ENCODE measurements around the gene GDF15. TPM values are rescaled to one million over a fixed set of nuclear protein-coding genes. Genes with fewer than 3 reads are reported as not detected.
"Not testable (repeated sequence)": the region's sequence is repeated elsewhere in the genome, so short reads cannot be mapped to it uniquely, and the experiment has no call there.

Gene GDF15
- total and polyA plus RNA-seq, 2 experiments from 2014 or later: 27.7 to 36.0 TPM

DNA sequence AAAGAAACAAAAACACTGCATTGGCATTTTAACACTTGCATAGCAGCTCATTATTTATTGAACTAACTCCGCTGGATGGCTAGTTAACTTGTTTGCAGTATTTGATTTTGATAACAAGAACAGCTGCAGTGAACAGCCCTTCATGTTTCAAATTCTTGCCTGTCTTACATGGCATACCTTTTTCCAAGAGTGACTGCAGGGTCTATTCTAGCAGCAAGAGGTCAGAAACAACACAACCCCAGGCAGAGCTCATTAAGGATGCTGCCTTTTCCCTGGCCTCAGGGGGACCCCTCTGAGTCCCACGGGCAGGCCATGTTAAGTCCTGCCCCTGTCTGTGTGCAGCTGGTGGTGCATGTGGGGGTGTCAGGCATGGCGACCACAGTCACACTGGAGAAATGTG is 28.9 kb upstream of the GDF15 start:
- WGBS, 2 experiments (ENCODE audit: low coverage in 1 of 2, low lambda C conversion rate in 2 of 2, missing lambda C conversion rate in 2 of 2): 91 to 98% methylated on average over 3 of the region's 3 CpGs
- no peaks in the 10 kb centered on the region for H3K4me1 ChIP-seq (ENCODE audit: insufficient read depth)
- DNase-seq: no peak
- H4K20me1 ChIP-seq (ENCODE audit: insufficient read depth): no peaks in the 10 kb centered on the region
- H3K9me3 ChIP-seq (ENCODE audit: low read depth): no peaks in the 10 kb centered on the region
- no peaks in the 10 kb centered on the region for H3F3A ChIP-seq (ENCODE audit: insufficient read depth)
- no peak for TF ChIP-seq EZH2 (IDR thresholded peaks at IDR 0.05; ENCODE audit: insufficient read depth, poor library complexity, severe bottlenecking)
- no peak for TF ChIP-seq EZH2phosphoT487 (IDR thresholded peaks at IDR 0.05; ENCODE audit: insufficient read depth, low read depth)
- in situ Hi-C loops (cut with MboI): no loop called here
- no peaks in the 10 kb centered on the region for H3K9me2 ChIP-seq (ENCODE audit: insufficient read depth)
- no peak overlapping the region for H2AFZ ChIP-seq
- H3K79me2 ChIP-seq (ENCODE audit: insufficient read depth): no peaks in the 10 kb centered on the region
- no peak overlapping the region for H3K4me3 ChIP-seq
- no peak overlapping the region for H3K9ac ChIP-seq
- no peaks in the 10 kb centered on the region for H3K36me3 ChIP-seq (ENCODE audit: low read depth)
- no peak overlapping the region for H3K27ac ChIP-seq
- H3K27me3 ChIP-seq (replicated peaks; ENCODE audit: insufficient read depth): no peaks in the 10 kb centered on the region
- no peak overlapping the region for H3K4me2 ChIP-seq (ENCODE audit: unreplicated experiment)

GRCh38 chr19:18361646-18362045 is 24.3 kb upstream of the GDF15 start:
- Histone ChIP-seq H3K79me2 (ENCODE audit: insufficient read depth) (no peaks in the 10 kb centered on the region), H3K4me3 (no peak overlapping the region), H3K27me3 (replicated peaks; ENCODE audit: insufficient read depth) (no peaks in the 10 kb centered on the region), H3F3A (ENCODE audit: insufficient read depth) (0 out of 2 replicates have a peak, but pooled peaks cover 6% of the 10 kb centered on the region), H3K9me3 (ENCODE audit: low read depth) (no peaks in the 10 kb centered on the region), H4K20me1 (ENCODE audit: insufficient read depth) (no peaks in the 10 kb centered on the region), H3K36me3 (ENCODE audit: low read depth) (no peaks in the 10 kb centered on the region), H3K4me2 (ENCODE audit: unreplicated experiment) (no peak overlapping the region), H3K9me2 (ENCODE audit: insufficient read depth) (no peaks in the 10 kb centered on the region), H3K4me1 (ENCODE audit: insufficient read depth) (peaks cover 16% of the 10 kb centered on the region), H3K9ac (no peak overlapping the region), H3K27ac (no peak overlapping the region), H2AFZ (no peak overlapping the region)
- WGBS, 2 experiments (ENCODE audit: low coverage in 1 of 2, low lambda C conversion rate in 2 of 2, missing lambda C conversion rate in 2 of 2): 91 to 93% methylated on average over 8 of the region's 8 CpGs
- TF ChIP-seq EZH2 (IDR thresholded peaks at IDR 0.05; ENCODE audit: insufficient read depth, poor library complexity, severe bottlenecking) (no peak), EZH2phosphoT487 (IDR thresholded peaks at IDR 0.05; ENCODE audit: insufficient read depth, low read depth) (no peak)
- no peak for DNase-seq
- in situ Hi-C loops (cut with MboI): no loop called here

GRCh38 chr19:18362934-18363542 is 22.9 kb upstream of the GDF15 start:
- no peaks in the 10 kb centered on the region for H3K36me3 ChIP-seq (ENCODE audit: low read depth)
- no peaks in the 10 kb centered on the region for H4K20me1 ChIP-seq (ENCODE audit: insufficient read depth)
- no peak for DNase-seq
- no peak overlapping the region for H3K9ac ChIP-seq
- no peaks in the 10 kb centered on the region for H3K9me3 ChIP-seq (ENCODE audit: low read depth)
- no peak overlapping the region for H3K4me2 ChIP-seq (ENCODE audit: unreplicated experiment)
- in situ Hi-C loops (cut with MboI): no loop called here
- H2AFZ ChIP-seq: no peak overlapping the region
- no peaks in the 10 kb centered on the region for H3K27me3 ChIP-seq (replicated peaks; ENCODE audit: insufficient read depth)
- H3K9me2 ChIP-seq (ENCODE audit: insufficient read depth): no peaks in the 10 kb centered on the region
- H3K27ac ChIP-seq: no peak overlapping the region
- WGBS, 2 experiments (ENCODE audit: low coverage in 1 of 2, low lambda C conversion rate in 2 of 2, missing lambda C conversion rate in 2 of 2): 92 to 95% methylated on average over 17 of the region's 17 CpGs
- TF ChIP-seq EZH2 (IDR thresholded peaks at IDR 0.05; ENCODE audit: insufficient read depth, poor library complexity, severe bottlenecking): no peak
- no peak for TF ChIP-seq EZH2phosphoT487 (IDR thresholded peaks at IDR 0.05; ENCODE audit: insufficient read depth, low read depth)
- H3K4me3 ChIP-seq: no peak overlapping the region
- peaks cover 16% of the 10 kb centered on the region for H3K4me1 ChIP-seq (ENCODE audit: insufficient read depth)
- H3F3A ChIP-seq (ENCODE audit: insufficient read depth): 0 out of 2 replicates have a peak, but pooled peaks cover 6% of the 10 kb centered on the region
- H3K79me2 ChIP-seq (ENCODE audit: insufficient read depth): no peaks in the 10 kb centered on the region

- no peaks in the 10 kb centered on the region for H3K79me2 ChIP-seq (ENCODE audit: insufficient read depth)
- no peaks in the 10 kb centered on the region for H4K20me1 ChIP-seq (ENCODE audit: insufficient read depth)
- H3F3A ChIP-seq (ENCODE audit: insufficient read depth): 0 out of 2 replicates have a peak, but pooled peaks cover 6% of the 10 kb centered on the region
- H3K9ac ChIP-seq: no peak overlapping the region
- no peaks in the 10 kb centered on the region for H3K27me3 ChIP-seq (replicated peaks; ENCODE audit: insufficient read depth)
- no peak overlapping the region for H3K4me2 ChIP-seq (ENCODE audit: unreplicated experiment)
- peaks cover 16% of the 10 kb centered on the region for H3K4me1 ChIP-seq (ENCODE audit: insufficient read depth)
- no peaks in the 10 kb centered on the region for H3K9me2 ChIP-seq (ENCODE audit: insufficient read depth)
- TF ChIP-seq EZH2phosphoT487 (IDR thresholded peaks at IDR 0.05; ENCODE audit: insufficient read depth, low read depth) (no peak), EZH2 (IDR thresholded peaks at IDR 0.05; ENCODE audit: insufficient read depth, poor library complexity, severe bottlenecking) (no peak)
- no peak overlapping the region for H2AFZ ChIP-seq
- in situ Hi-C loops (cut with MboI): no loop called here
- 89 to 94% methylated on average over 6 of the region's 6 CpGs for WGBS, 2 experiments (ENCODE audit: low coverage in 1 of 2, low lambda C conversion rate in 2 of 2, missing lambda C conversion rate in 2 of 2)
- H3K27ac ChIP-seq: peak overlapping the region; percentile 76; the same call in 1 of the 2 replicates
- no peak for DNase-seq
- no peak overlapping the region for H3K4me3 ChIP-seq
- no peaks in the 10 kb centered on the region for H3K36me3 ChIP-seq (ENCODE audit: low read depth)
- no peaks in the 10 kb centered on the region for H3K9me3 ChIP-seq (ENCODE audit: low read depth)
Measured at GRCh38 chr19:18363787-18364186, 22.2 kb upstream of the GDF15 start.

GRCh38 chr19:18364277-18364825 is 21.6 kb upstream of the GDF15 start:
- H3K9me2 ChIP-seq (ENCODE audit: insufficient read depth): not testable (repeated sequence)

More at GRCh38 chr19:18364277-18364825, 21.6 kb upstream of the GDF15 start:
- H4K20me1 ChIP-seq (ENCODE audit: insufficient read depth); H3K36me3 ChIP-seq (ENCODE audit: low read depth); H3K9me3 ChIP-seq (ENCODE audit: low read depth); DNase-seq; H3K4me3 ChIP-seq; H3K79me2 ChIP-seq (ENCODE audit: insufficient read depth); H3K27me3 ChIP-seq (replicated peaks; ENCODE audit: insufficient read depth); H3F3A ChIP-seq (ENCODE audit: insufficient read depth); in situ Hi-C loops (cut with MboI): not testable (repeated sequence)
- H3K27ac ChIP-seq: peak overlapping the region; percentile 76
- WGBS, 2 experiments (ENCODE audit: low coverage in 1 of 2, low lambda C conversion rate in 2 of 2, missing lambda C conversion rate in 2 of 2): 89 to 90% methylated on average over 11 of the region's 11 CpGs
- peak overlapping the region; percentile 59 for H3K9ac ChIP-seq
- H2AFZ ChIP-seq: peak overlapping the region; percentile 54
- H3K4me2 ChIP-seq (ENCODE audit: unreplicated experiment): peak overlapping the region; percentile 36
- peaks cover 16% of the 10 kb centered on the region for H3K4me1 ChIP-seq (ENCODE audit: insufficient read depth)

Measured in GM23248 (cell line).